HG02759 (cell line): ENCODE data around the gene CIDEB.

ENCODE experiments used
- ATAC-seq: cut with Tn5 transposase; IDR thresholded peaks from one replicate; pipeline ENCODE4 v1.9.1; 2021; ENCODE audit warnings: mild to moderate bottlenecking, moderate library complexity; ENCODE audit not compliant: unreplicated experiment

Gene CIDEB

GRCh38 chr14:24255931-24256711 lies 51.7 kb downstream of the CIDEB start:
- ATAC-seq = no peak

- no peak for ATAC-seq
Measured at GRCh38 chr14:24255438-24255837, 52.3 kb downstream of the CIDEB start.
